Measurements from ENCODE around the gene DEPDC1.

Gene DEPDC1

DNA sequence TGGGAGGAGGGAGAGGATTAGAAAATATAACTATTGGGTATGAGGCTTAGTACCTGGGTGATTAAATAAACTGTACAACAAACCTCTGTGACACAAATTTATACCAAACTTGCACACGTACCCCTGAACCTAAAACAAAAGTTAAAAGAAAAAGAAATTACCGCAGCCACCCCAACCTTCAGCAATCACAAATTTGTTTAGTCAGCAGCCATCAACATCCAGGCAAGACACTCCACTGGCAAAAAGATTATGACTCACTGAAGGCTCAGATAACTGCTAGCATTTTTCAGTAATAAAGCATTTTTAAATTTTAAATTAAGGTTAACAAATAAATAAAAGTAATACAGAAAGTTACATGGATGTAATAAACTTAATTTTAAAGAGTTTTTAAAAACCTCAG, 14.4 kb upstream of the DEPDC1 start:
- Histone ChIP-seq H4K20me1 (ENCODE audit: insufficient read depth, low read length) (no peaks in the 10 kb centered on the region), H3K27me3 (ENCODE audit: low read depth, low read length) (no peaks in the 10 kb centered on the region), H3K4me2 (ENCODE audit: low read length) (no peak overlapping the region), H3K4me3 (ENCODE audit: low read length) (no peak overlapping the region), H3K36me3 (replicated peaks; ENCODE audit: low read depth, low read length) (no peaks in the 10 kb centered on the region), H3K9ac (ENCODE audit: low read length) (no peak overlapping the region), H3K27ac (ENCODE audit: low read length) (no peak overlapping the region), H2AFZ (ENCODE audit: low read depth, low read length) (no peak overlapping the region), H3K79me2 (ENCODE audit: low read length) (no peaks in the 10 kb centered on the region), H3K4me1 (ENCODE audit: low read length) (no peaks in the 10 kb centered on the region), H3K9me3 (ENCODE audit: insufficient read depth, low read length) (no peaks in the 10 kb centered on the region)
- no peak for TF ChIP-seq EZH2phosphoT487 (IDR thresholded peaks at IDR 0.05; ENCODE audit: low read depth)

DNA sequence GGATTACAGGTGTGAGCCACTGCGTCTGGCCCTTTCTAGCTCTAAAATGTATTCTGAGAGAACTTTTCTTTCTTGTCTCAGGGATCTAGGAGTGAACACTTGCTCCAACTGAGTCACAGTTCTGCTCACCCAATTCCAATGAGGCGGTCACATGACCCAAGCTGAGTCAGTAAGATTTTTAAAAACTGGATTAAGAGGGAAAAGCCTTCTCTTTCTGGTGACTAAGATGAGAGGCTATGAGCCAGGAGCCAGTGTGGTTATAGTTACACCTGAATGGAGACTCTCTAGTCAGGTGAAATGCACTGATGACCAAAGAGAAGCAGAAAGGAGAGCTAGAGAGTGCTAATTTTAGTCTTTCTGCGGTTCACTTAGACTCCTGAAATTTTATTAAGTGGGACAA, 9.5 kb upstream of the DEPDC1 start:
- H3K9me3 ChIP-seq (ENCODE audit: insufficient read depth, low read length) = no peaks in the 10 kb centered on the region
- H3K36me3 ChIP-seq (replicated peaks; ENCODE audit: low read depth, low read length) = no peaks in the 10 kb centered on the region
- H3K4me3 ChIP-seq (ENCODE audit: low read length) = no peak overlapping the region
- no peak overlapping the region for H3K4me2 ChIP-seq (ENCODE audit: low read length)
- no peaks in the 10 kb centered on the region for H3K4me1 ChIP-seq (ENCODE audit: low read length)
- H3K27me3 ChIP-seq (ENCODE audit: low read depth, low read length) = no peaks in the 10 kb centered on the region
- H4K20me1 ChIP-seq (ENCODE audit: insufficient read depth, low read length) = no peaks in the 10 kb centered on the region
- TF ChIP-seq, protein P1, sequence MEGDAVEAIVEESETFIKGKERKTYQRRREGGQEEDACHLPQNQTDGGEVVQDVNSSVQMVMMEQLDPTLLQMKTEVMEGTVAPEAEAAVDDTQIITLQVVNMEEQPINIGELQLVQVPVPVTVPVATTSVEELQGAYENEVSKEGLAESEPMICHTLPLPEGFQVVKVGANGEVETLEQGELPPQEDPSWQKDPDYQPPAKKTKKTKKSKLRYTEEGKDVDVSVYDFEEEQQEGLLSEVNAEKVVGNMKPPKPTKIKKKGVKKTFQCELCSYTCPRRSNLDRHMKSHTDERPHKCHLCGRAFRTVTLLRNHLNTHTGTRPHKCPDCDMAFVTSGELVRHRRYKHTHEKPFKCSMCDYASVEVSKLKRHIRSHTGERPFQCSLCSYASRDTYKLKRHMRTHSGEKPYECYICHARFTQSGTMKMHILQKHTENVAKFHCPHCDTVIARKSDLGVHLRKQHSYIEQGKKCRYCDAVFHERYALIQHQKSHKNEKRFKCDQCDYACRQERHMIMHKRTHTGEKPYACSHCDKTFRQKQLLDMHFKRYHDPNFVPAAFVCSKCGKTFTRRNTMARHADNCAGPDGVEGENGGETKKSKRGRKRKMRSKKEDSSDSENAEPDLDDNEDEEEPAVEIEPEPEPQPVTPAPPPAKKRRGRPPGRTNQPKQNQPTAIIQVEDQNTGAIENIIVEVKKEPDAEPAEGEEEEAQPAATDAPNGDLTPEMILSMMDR (IDR thresholded peaks at IDR 0.05; ENCODE audit: low read depth, low read length) = no peak
- TF ChIP-seq EZH2phosphoT487 (IDR thresholded peaks at IDR 0.05; ENCODE audit: low read depth) = no peak
- H3K27ac ChIP-seq (ENCODE audit: low read length) = no peak overlapping the region
- H3K9ac ChIP-seq (ENCODE audit: low read length) = no peak overlapping the region
- H2AFZ ChIP-seq (ENCODE audit: low read depth, low read length) = no peak overlapping the region
- no peaks in the 10 kb centered on the region for H3K79me2 ChIP-seq (ENCODE audit: low read length)

DNA sequence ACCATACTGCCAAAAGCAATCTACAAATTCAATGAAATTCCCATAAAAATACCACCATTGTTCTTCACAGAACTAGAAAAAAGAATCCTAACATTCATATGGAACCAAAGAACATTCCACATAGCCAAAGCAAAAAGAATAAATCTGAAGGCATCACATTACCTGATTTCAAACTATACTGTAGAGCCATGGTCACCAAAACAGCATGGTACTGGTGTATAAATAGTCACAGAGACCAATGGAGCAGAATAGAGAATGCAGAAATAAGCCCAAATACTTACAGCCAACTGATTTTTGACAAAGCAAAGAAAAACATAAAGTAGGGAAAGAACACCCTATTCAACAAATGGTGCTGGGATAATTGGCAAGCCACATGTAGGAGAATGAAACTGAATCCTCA, 6.2 kb upstream of the DEPDC1 start:
- Histone ChIP-seq H3K27me3 (ENCODE audit: low read depth, low read length) (no peaks in the 10 kb centered on the region), H3K9ac (ENCODE audit: low read length) (no peak overlapping the region), H3K9me3 (ENCODE audit: insufficient read depth, low read length) (no peaks in the 10 kb centered on the region), H4K20me1 (ENCODE audit: insufficient read depth, low read length) (no peaks in the 10 kb centered on the region), H2AFZ (ENCODE audit: low read depth, low read length) (no peak overlapping the region), H3K4me2 (ENCODE audit: low read length) (no peak overlapping the region), H3K27ac (ENCODE audit: low read length) (no peak overlapping the region), H3K36me3 (replicated peaks; ENCODE audit: low read depth, low read length) (no peaks in the 10 kb centered on the region), H3K79me2 (ENCODE audit: low read length) (no peaks in the 10 kb centered on the region), H3K4me3 (ENCODE audit: low read length) (no peak overlapping the region), H3K4me1 (ENCODE audit: low read length) (no peaks in the 10 kb centered on the region)
- no peak for TF ChIP-seq EZH2phosphoT487 (IDR thresholded peaks at IDR 0.05; ENCODE audit: low read depth)
- TF ChIP-seq, protein P1 (IDR thresholded peaks at IDR 0.05; ENCODE audit: low read depth, low read length) = no peak

DNA sequence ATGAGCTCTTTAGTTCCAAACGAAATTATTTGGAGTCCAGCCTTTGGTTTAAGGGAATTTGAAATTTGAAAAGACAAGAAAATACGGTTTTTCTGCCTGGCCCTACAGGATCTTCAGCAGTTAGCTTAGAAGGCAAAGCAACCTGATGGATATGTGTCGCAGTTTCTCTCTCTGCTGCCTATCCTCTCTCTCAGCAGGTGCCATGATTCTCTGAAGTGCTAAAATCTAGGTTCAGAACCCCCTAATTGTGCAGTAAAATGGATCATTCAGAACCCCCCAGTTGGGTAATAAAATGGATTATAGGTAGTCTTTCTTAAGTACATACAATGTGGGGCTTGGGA, 446 bp upstream of the DEPDC1 start:
- H3K4me3 ChIP-seq (ENCODE audit: low read length) = peak overlapping the region; percentile 94
- H3K9me3 ChIP-seq (ENCODE audit: insufficient read depth, low read length) = no peaks in the 10 kb centered on the region
- peak overlapping the region; percentile 92 for H2AFZ ChIP-seq (ENCODE audit: low read depth, low read length)
- H3K36me3 ChIP-seq (replicated peaks; ENCODE audit: low read depth, low read length) = peaks cover 10% of the 10 kb centered on the region
- no peaks in the 10 kb centered on the region for H4K20me1 ChIP-seq (ENCODE audit: insufficient read depth, low read length)
- no peaks in the 10 kb centered on the region for H3K27me3 ChIP-seq (ENCODE audit: low read depth, low read length)
- H3K27ac ChIP-seq (ENCODE audit: low read length) = no peak overlapping the region
- TF ChIP-seq, protein P1 (IDR thresholded peaks at IDR 0.05; ENCODE audit: low read depth, low read length) = no peak
- no peak for TF ChIP-seq EZH2phosphoT487 (IDR thresholded peaks at IDR 0.05; ENCODE audit: low read depth)
- H3K79me2 ChIP-seq (ENCODE audit: low read length) = peaks cover 34% of the 10 kb centered on the region
- peak overlapping the region; percentile 86 for H3K4me2 ChIP-seq (ENCODE audit: low read length)
- peak overlapping the region; percentile 65 for H3K9ac ChIP-seq (ENCODE audit: low read length)
- peaks cover 13% of the 10 kb centered on the region for H3K4me1 ChIP-seq (ENCODE audit: low read length)
